Body of pancreas (tissue), 4 donors: ENCODE data around the gene RAC3. TPM values are rescaled to one million over a fixed set of nuclear protein-coding genes. Genes with fewer than 3 reads are reported as not detected.

Experiments
- ATAC-seq: fragments of 150-250 bp; one replicate; pipeline ENCODE4 v1.9.1; 2016
- DNase-seq, 4 donors: peaks; one replicate each; pipeline ENCODE4 v3.0.0-alpha.2; 2019
- H3K27ac ChIP-seq, 4 donors: fragments of 200-600 bp; sonication (generic); 1 replicate in 3 of 4; 2 replicates in 1 of 4; pipeline versions ENCODE4 v1.5.1 to v1.6.1; 2016 to 2019; ENCODE audit warnings: mild to moderate bottlenecking in 1 of 4, mixed read lengths in 1 of 4, moderate library complexity in 1 of 4
- H3K27me3 ChIP-seq, 2 donors: fragments of 200-600 bp; sonication (generic); one replicate each; pipeline ENCODE4 v1.6.0; 2016; ENCODE audit warnings: mild to moderate bottlenecking in 1 of 2
- H3K36me3 ChIP-seq, 2 donors: fragments of 200-600 bp; sonication (generic); replicated peaks in 1 of 2; 2 replicates each; pipeline ENCODE4 v1.5.1; 2016; ENCODE audit warnings: low read depth in 2 of 2; ENCODE audit not compliant: insufficient read depth in 1 of 2
- H3K4me1 ChIP-seq: fragments of 200-600 bp; sonication (generic); one replicate; pipeline ENCODE4 v1.6.0; 2016
- H3K4me3 ChIP-seq, 2 donors: fragments of 200-600 bp; sonication (generic); 1 replicate in 1 of 2; 2 replicates in 1 of 2; pipeline ENCODE4 v1.5.1; 2016 to 2019
- H3K9me3 ChIP-seq, 3 donors: fragments of 200-600 bp; sonication (generic); 1 replicate in 2 of 3; 2 replicates in 1 of 3; pipeline ENCODE4 v1.5.1; 2016
- CTCF ChIP-seq, 7 experiments: fragments of 450-650 bp in 4 of 7; fragments of 200-600 bp in 3 of 7; sonication (generic) in 3 of 7; IDR thresholded peaks; one replicate each; pipeline ENCODE4 v1.5.1; 2016 to 2019; ENCODE audit warnings: antibody characterized with exemption in 7 of 7
- POLR2A ChIP-seq, 3 donors: fragments of 450-650 bp; IDR thresholded peaks; one replicate each; pipeline ENCODE4 v1.6.1; 2016; ENCODE audit warnings: antibody characterized with exemption in 3 of 3, mild to moderate bottlenecking in 2 of 3
- WGBS, 2 donors: methylation state at CpG; one replicate each; pipeline ENCODE4 v1.1.5; 2017; 5-methylcytosine and 5-hydroxymethylcytosine counted together
- intact Hi-C: fragments of 100-400 bp; cut with DNase I; formaldehyde crosslinking; loops from one replicate; pipeline ENCODE4 v1.15.1; 2023
- total RNA-seq, 2 donors: library from RNA; depleted of rRNA; stranded (reverse); fragments of >200 nt; gene quantifications; one replicate each; pipeline ENCODE4 v1.1.0, GENCODE V29; 2016

The RAC3 gene
- total RNA-seq, 2 donors from 2014 or later = 3.1 TPM; not detected in 1

- Histone ChIP-seq H3K36me3 (no peaks in the 10 kb centered on the region), H3K4me3 (no peak overlapping the region), H3K9me3 (no peaks in the 10 kb centered on the region), H3K4me1 (peaks cover 4% of the 10 kb centered on the region), H3K27ac (no peak overlapping the region), H3K27me3 (no peaks in the 10 kb centered on the region)
- 95% methylated on average over 19 of the region's 19 CpGs; no CpG with 5 or more reads in 1 of the 2 donors for WGBS, 2 donors
- TF ChIP-seq CTCF (IDR thresholded peaks at IDR 0.05) (no peak), POLR2A (IDR thresholded peaks at IDR 0.05) (no peak)
- intact Hi-C loops = no loop called here
- ATAC-seq = no peak
- DNase-seq = no peak
Measured at GRCh38 chr17:82012640-82013295, 18.7 kb upstream of the RAC3 start.

GRCh38 chr17:82013341-82013740 lies 18.1 kb upstream of the RAC3 start:
- intact Hi-C loops = no loop called here
- no peaks in the 10 kb centered on the region for H3K27me3 ChIP-seq
- no peaks in the 10 kb centered on the region for H3K36me3 ChIP-seq
- TF ChIP-seq POLR2A (IDR thresholded peaks at IDR 0.05) = no peak
- no peak for TF ChIP-seq CTCF (IDR thresholded peaks at IDR 0.05)
- no peak for DNase-seq
- H3K4me1 ChIP-seq = peaks cover 10% of the 10 kb centered on the region
- H3K9me3 ChIP-seq = no peaks in the 10 kb centered on the region
- WGBS, 2 donors = 82% methylated on average over 22 of the region's 22 CpGs; no CpG with 5 or more reads in 1 of the 2 donors
- H3K4me3 ChIP-seq = no peak overlapping the region
- ATAC-seq = no peak
- no peak overlapping the region for H3K27ac ChIP-seq

GRCh38 chr17:82013772-82014321 lies 17.6 kb upstream of the RAC3 start:
- Histone ChIP-seq H3K4me1 (peaks cover 15% of the 10 kb centered on the region), H3K4me3 (no peak overlapping the region), H3K9me3 (no peaks in the 10 kb centered on the region), H3K27me3 (no peaks in the 10 kb centered on the region), H3K27ac (no peak overlapping the region), H3K36me3 (no peaks in the 10 kb centered on the region)
- ATAC-seq (no peak), DNase-seq (no peak)
- intact Hi-C loops = no loop called here
- WGBS, 2 donors = 88 to 93% methylated on average over 13 to 16 of the region's 16 CpGs
- TF ChIP-seq POLR2A (IDR thresholded peaks at IDR 0.05) = no peak
- no peak for TF ChIP-seq CTCF (IDR thresholded peaks at IDR 0.05)

GRCh38 chr17:82014432-82014831 lies 17.0 kb upstream of the RAC3 start:
- no peaks in the 10 kb centered on the region for H3K36me3 ChIP-seq
- intact Hi-C loops = no loop called here

More at GRCh38 chr17:82014432-82014831, 17.0 kb upstream of the RAC3 start:
- H3K27me3 ChIP-seq = no peaks in the 10 kb centered on the region
- H3K4me1 ChIP-seq = peaks cover 21% of the 10 kb centered on the region
- H3K9me3 ChIP-seq = no peaks in the 10 kb centered on the region
- H3K4me3 ChIP-seq = no peak overlapping the region
- ATAC-seq = no peak
- no peak for TF ChIP-seq CTCF (IDR thresholded peaks at IDR 0.05)
- no peak for TF ChIP-seq POLR2A (IDR thresholded peaks at IDR 0.05)
- no peak for DNase-seq
- H3K27ac ChIP-seq = no peak overlapping the region
- 68 to 79% methylated on average over 19 to 22 of the region's 23 CpGs for WGBS, 2 donors
